Neural cell (in vitro differentiated cells): Measurements from ENCODE around the gene SRC. TPM values are rescaled to one million over a fixed set of nuclear protein-coding genes. Genes with fewer than 3 reads are reported as not detected.

Experiments
- H2AFZ ChIP-seq: fragments of 200-600, 300-800 bp; sonication (generic), shearing (Covaris generic); 2 replicates; pipeline ENCODE4 v1.6.0; 2014; ENCODE audit warnings: low read depth, mild to moderate bottlenecking, antibody characterized with exemption, low read length, moderate library complexity
- H3F3A ChIP-seq: fragments of 200-600 bp; shearing (Covaris generic); 2 replicates; pipeline ENCODE4 v1.6.1; 2016; ENCODE audit warnings: mild to moderate bottlenecking, moderate library complexity, mixed read lengths, antibody characterized with exemption, low read length; ENCODE audit not compliant: insufficient read depth, poor library complexity, severe bottlenecking
- H3K27ac ChIP-seq: fragments of 200-600, 300-800 bp; sonication (generic), shearing (Covaris generic); 2 replicates; pipeline ENCODE4 v1.5.1; 2014; ENCODE audit warnings: mild to moderate bottlenecking, low read length, moderate library complexity
- H3K27me3 ChIP-seq: fragments of 300-800, 200-600 bp; sonication (generic), shearing (Covaris generic); 2 replicates; pipeline ENCODE4 v1.6.0; 2014; ENCODE audit warnings: mild to moderate bottlenecking, low read depth, low read length, moderate library complexity; ENCODE audit not compliant: insufficient read depth
- H3K36me3 ChIP-seq: fragments of 300-800, 200-600 bp; sonication (generic), shearing (Covaris generic); 2 replicates; pipeline ENCODE4 v1.5.1; 2014; ENCODE audit warnings: mild to moderate bottlenecking, antibody characterized with exemption, low read length, moderate library complexity; ENCODE audit not compliant: insufficient read depth
- H3K4me2 ChIP-seq: fragments of 300-800, 200-600 bp; sonication (generic), shearing (Covaris generic); 2 replicates; pipeline ENCODE4 v1.6.0; 2014; ENCODE audit warnings: mild to moderate bottlenecking, low read length
- H3K4me3 ChIP-seq: fragments of 300-800, 200-600 bp; sonication (generic), shearing (Covaris generic); 2 replicates; pipeline ENCODE4 v1.5.1; 2014; ENCODE audit warnings: mild to moderate bottlenecking, low read length, moderate library complexity
- H3K79me2 ChIP-seq: fragments of 200-600 bp; shearing (Covaris generic); replicated peaks from 2 replicates; pipeline ENCODE4 v1.6.0; 2014; ENCODE audit warnings: mild to moderate bottlenecking, low read length, moderate library complexity; ENCODE audit not compliant: insufficient read depth
- H3K9ac ChIP-seq: fragments of 300-800, 200-600 bp; sonication (generic), shearing (Covaris generic); 2 replicates; pipeline ENCODE4 v1.6.1; 2016; ENCODE audit warnings: mild to moderate bottlenecking, low read length, mixed read lengths
- H3K9me2 ChIP-seq: fragments of 200-600 bp; shearing (Covaris generic); 2 replicates; pipeline ENCODE4 v1.6.1; 2016; ENCODE audit warnings: mild to moderate bottlenecking, low read length, mixed read lengths; ENCODE audit not compliant: insufficient read depth
- H3K9me3 ChIP-seq: fragments of 200-600, 300-800 bp; sonication (generic), shearing (Covaris generic); 2 replicates; pipeline ENCODE4 v1.6.1; 2016; ENCODE audit warnings: mild to moderate bottlenecking, mixed run types, low read length, moderate library complexity, mixed read lengths
- H4K20me1 ChIP-seq: fragments of 200-600 bp; shearing (Covaris generic); 2 replicates; pipeline ENCODE4 v1.6.1; 2016; ENCODE audit warnings: mild to moderate bottlenecking, mixed run types; ENCODE audit not compliant: insufficient read depth
- CTCF ChIP-seq: fragments of 450-650 bp; IDR thresholded peaks from 2 replicates; pipeline ENCODE4 v1.5.1; 2014; ENCODE audit warnings: antibody characterized with exemption, mild to moderate bottlenecking, moderate library complexity; ENCODE audit not compliant: poor library complexity, severe bottlenecking
- EP300 ChIP-seq: fragments of 450-650 bp; conservative IDR thresholded peaks from 2 replicates; pipeline ENCODE4 v1.6.1; 2014; ENCODE audit warnings: antibody characterized with exemption, mild to moderate bottlenecking, moderate library complexity; ENCODE audit not compliant: poor library complexity, severe bottlenecking
- EZH2 ChIP-seq: fragments of 200-600, 300-800 bp; shearing (Covaris generic), sonication (generic); IDR thresholded peaks from 2 replicates; pipeline ENCODE4 v1.6.1; 2014; ENCODE audit warnings: antibody characterized with exemption, low read length, borderline replicate concordance, mild to moderate bottlenecking; ENCODE audit not compliant: insufficient read depth, poor library complexity, severe bottlenecking
- MXI1 ChIP-seq: fragments of 450-650 bp; conservative IDR thresholded peaks from 2 replicates; pipeline ENCODE4 v1.6.1; 2014; ENCODE audit warnings: antibody characterized with exemption, mild to moderate bottlenecking; ENCODE audit not compliant: poor library complexity, severe bottlenecking
- POLR2AphosphoS5 ChIP-seq: IDR thresholded peaks from 2 replicates; pipeline ENCODE4 v1.6.1; 2012
- RAD21 ChIP-seq: fragments of 450-650 bp; conservative IDR thresholded peaks from 2 replicates; pipeline ENCODE4 v1.6.1; 2014; ENCODE audit warnings: antibody characterized with exemption, mild to moderate bottlenecking, moderate library complexity
- SMC3 ChIP-seq: fragments of 450-650 bp; conservative IDR thresholded peaks from 2 replicates; pipeline ENCODE4 v1.6.1; 2014; ENCODE audit warnings: antibody characterized with exemption, mild to moderate bottlenecking, moderate library complexity; ENCODE audit not compliant: poor library complexity
- TAF1 ChIP-seq: IDR thresholded peaks from 2 replicates; pipeline ENCODE4 v1.6.1; 2012; ENCODE audit warnings: low read depth
- polyA plus RNA-seq: library from polyadenylated mRNA; depleted of rRNA; stranded (reverse); fragments of >200 nt; gene quantifications from 2 replicates; pipeline ENCODE4 v1.2.3, GENCODE V29; 2014
- TF ChIP-seq, protein P1 (sequence below): IDR thresholded peaks from 2 replicates; pipeline ENCODE4 v1.6.1; 2012; ENCODE audit warnings: borderline replicate concordance

The SRC gene
- polyA plus RNA-seq, 1 donor from 2014 or later: 39.0 TPM

- Histone ChIP-seq H3K9ac (peak overlapping the region; percentile 73), H3K9me2 (no peaks in the 10 kb centered on the region), H3K27me3 (no peaks in the 10 kb centered on the region), H3K4me2 (peak overlapping the region; percentile 68), H3K9me3 (no peaks in the 10 kb centered on the region), H3K27ac (peak overlapping the region; percentile 95), H4K20me1 (no peaks in the 10 kb centered on the region), H3F3A (no peaks in the 10 kb centered on the region), H3K79me2 (no peaks in the 10 kb centered on the region), H3K4me3 (peak overlapping the region; percentile 37), H2AFZ (peak overlapping the region; percentile 19), H3K36me3 (no peaks in the 10 kb centered on the region)
- TF ChIP-seq TAF1 (peak; percentile 71), POLR2AphosphoS5 (peak; percentile 77), EZH2 (no peak), RAD21 (no peak), EP300 (peak; percentile 56), MXI1 (no peak), SMC3 (peak; percentile 47), CTCF (no peak)
- TF ChIP-seq, protein P1, sequence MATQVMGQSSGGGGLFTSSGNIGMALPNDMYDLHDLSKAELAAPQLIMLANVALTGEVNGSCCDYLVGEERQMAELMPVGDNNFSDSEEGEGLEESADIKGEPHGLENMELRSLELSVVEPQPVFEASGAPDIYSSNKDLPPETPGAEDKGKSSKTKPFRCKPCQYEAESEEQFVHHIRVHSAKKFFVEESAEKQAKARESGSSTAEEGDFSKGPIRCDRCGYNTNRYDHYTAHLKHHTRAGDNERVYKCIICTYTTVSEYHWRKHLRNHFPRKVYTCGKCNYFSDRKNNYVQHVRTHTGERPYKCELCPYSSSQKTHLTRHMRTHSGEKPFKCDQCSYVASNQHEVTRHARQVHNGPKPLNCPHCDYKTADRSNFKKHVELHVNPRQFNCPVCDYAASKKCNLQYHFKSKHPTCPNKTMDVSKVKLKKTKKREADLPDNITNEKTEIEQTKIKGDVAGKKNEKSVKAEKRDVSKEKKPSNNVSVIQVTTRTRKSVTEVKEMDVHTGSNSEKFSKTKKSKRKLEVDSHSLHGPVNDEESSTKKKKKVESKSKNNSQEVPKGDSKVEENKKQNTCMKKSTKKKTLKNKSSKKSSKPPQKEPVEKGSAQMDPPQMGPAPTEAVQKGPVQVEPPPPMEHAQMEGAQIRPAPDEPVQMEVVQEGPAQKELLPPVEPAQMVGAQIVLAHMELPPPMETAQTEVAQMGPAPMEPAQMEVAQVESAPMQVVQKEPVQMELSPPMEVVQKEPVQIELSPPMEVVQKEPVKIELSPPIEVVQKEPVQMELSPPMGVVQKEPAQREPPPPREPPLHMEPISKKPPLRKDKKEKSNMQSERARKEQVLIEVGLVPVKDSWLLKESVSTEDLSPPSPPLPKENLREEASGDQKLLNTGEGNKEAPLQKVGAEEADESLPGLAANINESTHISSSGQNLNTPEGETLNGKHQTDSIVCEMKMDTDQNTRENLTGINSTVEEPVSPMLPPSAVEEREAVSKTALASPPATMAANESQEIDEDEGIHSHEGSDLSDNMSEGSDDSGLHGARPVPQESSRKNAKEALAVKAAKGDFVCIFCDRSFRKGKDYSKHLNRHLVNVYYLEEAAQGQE: peak; percentile 98
These were observed 76.0 kb downstream of the SRC start for GRCh38 chr20:37421988-37422387.

GRCh38 chr20:37422791-37423286, 76.9 kb downstream of the SRC start:
- Histone ChIP-seq H3K9me3 (no peaks in the 10 kb centered on the region), H3K27ac (peak overlapping the region; percentile 95), H3K4me2 (no peak overlapping the region), H3K79me2 (no peaks in the 10 kb centered on the region), H2AFZ (peak overlapping the region; percentile 19), H3K9ac (peak overlapping the region; percentile 73), H4K20me1 (no peaks in the 10 kb centered on the region), H3K36me3 (no peaks in the 10 kb centered on the region), H3F3A (no peaks in the 10 kb centered on the region), H3K27me3 (no peaks in the 10 kb centered on the region), H3K4me3 (no peak overlapping the region), H3K9me2 (no peaks in the 10 kb centered on the region)
- TF ChIP-seq MXI1 (no peak), RAD21 (no peak), POLR2AphosphoS5 (no peak), SMC3 (no peak), CTCF (no peak), EP300 (no peak), EZH2 (no peak)
- TF ChIP-seq, protein P1: no peak
